ENCODE results near the gene KRT8. TPM values are rescaled to one million over a fixed set of nuclear protein-coding genes. Genes with fewer than 3 reads are reported as not detected.

KRT8 gene
- polyA plus RNA-seq, 1 of the 3 experiments (the other 2 are of a cell fraction) = 49.4 TPM

GRCh38 chr12:52918351-52918750 lies 13.5 kb upstream of the KRT8 start:
- POLR2A ChIA-PET = no interaction called here
- no peak overlapping the region for H3K4me2 ChIP-seq
- H3F3A ChIP-seq (replicated peaks; ENCODE audit: insufficient read depth) = no peaks in the 10 kb centered on the region
- no peaks in the 10 kb centered on the region for H4K20me1 ChIP-seq (ENCODE audit: insufficient read depth)
- no peak overlapping the region for H3K4me3 ChIP-seq (ENCODE audit: low read depth in 2 of 2, low read length in 1 of 2)
- no peaks in the 10 kb centered on the region for H3K36me3 ChIP-seq (replicated peaks in 1 of 2; ENCODE audit: control insufficient read depth in 1 of 2, insufficient read depth in 2 of 2, low read length in 1 of 2)
- no peaks in the 10 kb centered on the region for H3K9me3 ChIP-seq
- H3K27me3 ChIP-seq (ENCODE audit: insufficient read depth) = no peaks in the 10 kb centered on the region
- CTCF ChIA-PET = interaction anchor here (1.1 to 1.4 kb wide), 2 partner anchors 34 to 62 kb away, joined by 4 to 5 read pairs; no protein-coding TSS in a partner anchor
- no peak overlapping the region for H2AFZ ChIP-seq (ENCODE audit: low read depth)
- no peaks in the 10 kb centered on the region for H3K79me2 ChIP-seq (ENCODE audit: insufficient read depth)
- no peak for DNase-seq
- no peaks in the 10 kb centered on the region for H3K4me1 ChIP-seq (ENCODE audit: control insufficient read depth in 1 of 2, insufficient read depth in 2 of 2, low read depth in 1 of 2, low read length in 1 of 2)
- no peaks in the 10 kb centered on the region for H3K9me2 ChIP-seq
- 72% methylated on average over 8 of the region's 8 CpGs for WGBS (ENCODE audit: low lambda C conversion rate)
- no peak overlapping the region for H3K27ac ChIP-seq (ENCODE audit: low read depth in 2 of 2, low read length in 1 of 2)
- no peak for TF ChIP-seq YY1 (IDR thresholded peaks at IDR 0.05; ENCODE audit: low read depth)
- TF ChIP-seq, protein P1, sequence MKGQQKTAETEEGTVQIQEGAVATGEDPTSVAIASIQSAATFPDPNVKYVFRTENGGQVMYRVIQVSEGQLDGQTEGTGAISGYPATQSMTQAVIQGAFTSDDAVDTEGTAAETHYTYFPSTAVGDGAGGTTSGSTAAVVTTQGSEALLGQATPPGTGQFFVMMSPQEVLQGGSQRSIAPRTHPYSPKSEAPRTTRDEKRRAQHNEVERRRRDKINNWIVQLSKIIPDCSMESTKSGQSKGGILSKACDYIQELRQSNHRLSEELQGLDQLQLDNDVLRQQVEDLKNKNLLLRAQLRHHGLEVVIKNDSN (IDR thresholded peaks at IDR 0.05; ENCODE audit: borderline replicate concordance, low read depth) = no peak
- no peak for TF ChIP-seq TEAD4 (IDR thresholded peaks at IDR 0.05; ENCODE audit: borderline replicate concordance, insufficient read depth)
- TF ChIP-seq POLR2AphosphoS5 (IDR thresholded peaks at IDR 0.05; ENCODE audit: low read depth, low read length) = no peak
- TF ChIP-seq RXRA (IDR thresholded peaks at IDR 0.05; ENCODE audit: borderline replicate concordance, low read depth) = no peak
- no peak for TF ChIP-seq RAD21 (IDR thresholded peaks at IDR 0.05; ENCODE audit: low read length)
- TF ChIP-seq, protein P2, sequence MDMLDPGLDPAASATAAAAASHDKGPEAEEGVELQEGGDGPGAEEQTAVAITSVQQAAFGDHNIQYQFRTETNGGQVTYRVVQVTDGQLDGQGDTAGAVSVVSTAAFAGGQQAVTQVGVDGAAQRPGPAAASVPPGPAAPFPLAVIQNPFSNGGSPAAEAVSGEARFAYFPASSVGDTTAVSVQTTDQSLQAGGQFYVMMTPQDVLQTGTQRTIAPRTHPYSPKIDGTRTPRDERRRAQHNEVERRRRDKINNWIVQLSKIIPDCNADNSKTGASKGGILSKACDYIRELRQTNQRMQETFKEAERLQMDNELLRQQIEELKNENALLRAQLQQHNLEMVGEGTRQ (IDR thresholded peaks at IDR 0.05; ENCODE audit: borderline replicate concordance, low read depth, low read length) = no peak
- no peak for TF ChIP-seq TAF1 (IDR thresholded peaks at IDR 0.05; ENCODE audit: borderline replicate concordance, low read depth, low read length)
- no peak for TF ChIP-seq MAX (IDR thresholded peaks at IDR 0.05; ENCODE audit: low read depth)
- no peak for TF ChIP-seq RCOR1 (IDR thresholded peaks at IDR 0.05; ENCODE audit: low read length)
- TF ChIP-seq ELF1 (IDR thresholded peaks at IDR 0.05) = no peak
- TF ChIP-seq SIN3A (IDR thresholded peaks at IDR 0.05; ENCODE audit: borderline replicate concordance, low read depth, low read length) = no peak
- no peak for TF ChIP-seq GABPA (IDR thresholded peaks at IDR 0.05; ENCODE audit: low read depth)
- TF ChIP-seq CHD2 (IDR thresholded peaks at IDR 0.05; ENCODE audit: low read length, partially characterized antibody) = no peak
- TF ChIP-seq JUND (IDR thresholded peaks at IDR 0.05) = no peak
- no peak for TF ChIP-seq FOSL2 (IDR thresholded peaks at IDR 0.05; ENCODE audit: borderline replicate concordance, low read depth)
- no peak for TF ChIP-seq EP300 (IDR thresholded peaks at IDR 0.05; ENCODE audit: borderline replicate concordance in 1 of 2, low read depth in 1 of 2, low read length in 1 of 2)
- no peak overlapping the region for H3K9ac ChIP-seq

DNA sequence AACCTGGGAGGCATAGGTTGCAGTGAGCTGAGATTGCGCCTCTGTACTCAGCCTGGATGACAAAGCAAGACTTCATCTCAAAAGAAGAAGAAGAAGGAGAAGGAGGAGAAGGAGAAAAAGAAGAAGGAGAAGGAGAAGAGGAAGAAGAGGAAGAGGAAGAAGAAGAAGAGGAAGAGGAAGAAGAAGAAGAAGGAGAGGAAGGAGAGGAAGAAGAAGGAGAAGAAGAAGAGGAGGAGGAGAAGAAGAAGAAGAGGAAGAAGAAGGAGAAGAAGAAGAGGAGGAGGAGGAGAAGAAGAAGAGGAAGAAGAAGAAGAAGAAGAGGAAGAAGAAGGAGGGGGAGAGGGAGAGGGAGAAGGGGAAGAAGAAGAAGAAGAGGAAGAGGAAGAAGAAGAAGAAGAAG lies 12.9 kb upstream of the KRT8 start:
- Histone ChIP-seq H3K4me1 (ENCODE audit: control insufficient read depth in 1 of 2, insufficient read depth in 2 of 2, low read depth in 1 of 2, low read length in 1 of 2) (no peaks in the 10 kb centered on the region), H3K9ac (no peak overlapping the region), H2AFZ (ENCODE audit: low read depth) (no peak overlapping the region), H3K27ac (ENCODE audit: low read depth in 2 of 2, low read length in 1 of 2) (no peak overlapping the region), H3K9me3 (no peaks in the 10 kb centered on the region), H3K9me2 (no peaks in the 10 kb centered on the region), H3K36me3 (replicated peaks in 1 of 2; ENCODE audit: control insufficient read depth in 1 of 2, insufficient read depth in 2 of 2, low read length in 1 of 2) (no peaks in the 10 kb centered on the region), H3K27me3 (ENCODE audit: insufficient read depth) (no peaks in the 10 kb centered on the region), H3K4me3 (ENCODE audit: low read depth in 2 of 2, low read length in 1 of 2) (no peak overlapping the region), H4K20me1 (ENCODE audit: insufficient read depth) (no peaks in the 10 kb centered on the region), H3K79me2 (ENCODE audit: insufficient read depth) (no peaks in the 10 kb centered on the region), H3F3A (replicated peaks; ENCODE audit: insufficient read depth) (no peaks in the 10 kb centered on the region), H3K4me2 (no peak overlapping the region)
- CTCF ChIA-PET = interaction anchor here (1.4 to 2.4 kb wide), 2 partner anchors 33 to 63 kb away, joined by 5 to 13 read pairs; no protein-coding TSS in a partner anchor
- 93% methylated on average over 1 of the region's 1 CpG for WGBS (ENCODE audit: low lambda C conversion rate)
- POLR2A ChIA-PET = no interaction called here
- TF ChIP-seq ZBTB33 (IDR thresholded peaks at IDR 0.05; ENCODE audit: borderline replicate concordance, low read depth) (no peak), SMC3 (IDR thresholded peaks at IDR 0.05; ENCODE audit: low read depth, low read length) (no peak), CHD2 (IDR thresholded peaks at IDR 0.05; ENCODE audit: low read length, partially characterized antibody) (no peak), JUND (IDR thresholded peaks at IDR 0.05) (no peak)
- TF ChIP-seq, protein P3, sequence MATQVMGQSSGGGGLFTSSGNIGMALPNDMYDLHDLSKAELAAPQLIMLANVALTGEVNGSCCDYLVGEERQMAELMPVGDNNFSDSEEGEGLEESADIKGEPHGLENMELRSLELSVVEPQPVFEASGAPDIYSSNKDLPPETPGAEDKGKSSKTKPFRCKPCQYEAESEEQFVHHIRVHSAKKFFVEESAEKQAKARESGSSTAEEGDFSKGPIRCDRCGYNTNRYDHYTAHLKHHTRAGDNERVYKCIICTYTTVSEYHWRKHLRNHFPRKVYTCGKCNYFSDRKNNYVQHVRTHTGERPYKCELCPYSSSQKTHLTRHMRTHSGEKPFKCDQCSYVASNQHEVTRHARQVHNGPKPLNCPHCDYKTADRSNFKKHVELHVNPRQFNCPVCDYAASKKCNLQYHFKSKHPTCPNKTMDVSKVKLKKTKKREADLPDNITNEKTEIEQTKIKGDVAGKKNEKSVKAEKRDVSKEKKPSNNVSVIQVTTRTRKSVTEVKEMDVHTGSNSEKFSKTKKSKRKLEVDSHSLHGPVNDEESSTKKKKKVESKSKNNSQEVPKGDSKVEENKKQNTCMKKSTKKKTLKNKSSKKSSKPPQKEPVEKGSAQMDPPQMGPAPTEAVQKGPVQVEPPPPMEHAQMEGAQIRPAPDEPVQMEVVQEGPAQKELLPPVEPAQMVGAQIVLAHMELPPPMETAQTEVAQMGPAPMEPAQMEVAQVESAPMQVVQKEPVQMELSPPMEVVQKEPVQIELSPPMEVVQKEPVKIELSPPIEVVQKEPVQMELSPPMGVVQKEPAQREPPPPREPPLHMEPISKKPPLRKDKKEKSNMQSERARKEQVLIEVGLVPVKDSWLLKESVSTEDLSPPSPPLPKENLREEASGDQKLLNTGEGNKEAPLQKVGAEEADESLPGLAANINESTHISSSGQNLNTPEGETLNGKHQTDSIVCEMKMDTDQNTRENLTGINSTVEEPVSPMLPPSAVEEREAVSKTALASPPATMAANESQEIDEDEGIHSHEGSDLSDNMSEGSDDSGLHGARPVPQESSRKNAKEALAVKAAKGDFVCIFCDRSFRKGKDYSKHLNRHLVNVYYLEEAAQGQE (IDR thresholded peaks at IDR 0.05; ENCODE audit: low read depth, low read length) = no peak
- no peak for DNase-seq

All from SK-N-SH (cell line).